ENCODE results near the gene DENND4C.

Gene DENND4C

GRCh38 chr9:19298436-19299000, 68.0 kb downstream of the DENND4C start:
- DNase-seq (ENCODE audit: insufficient read length, low spot score) (no peak), FAIRE-seq (peak; percentile 47)
- TF ChIP-seq PAX5 (IDR thresholded peaks at IDR 0.05; ENCODE audit: insufficient read depth, low read length, severe bottlenecking) (no peak), POU2F2 (IDR thresholded peaks at IDR 0.05; ENCODE audit: low read depth, low read length) (no peak), SPI1 (IDR thresholded peaks at IDR 0.05; ENCODE audit: low read depth, low read length) (no peak), TAF1 (IDR thresholded peaks at IDR 0.05; ENCODE audit: low read depth, low read length) (no peak), POLR2AphosphoS5 (IDR thresholded peaks at IDR 0.05; ENCODE audit: low read depth, low read length) (no peak), POLR2A (IDR thresholded peaks at IDR 0.05; ENCODE audit: low read depth, low read length) (no peak)

- TF ChIP-seq POLR2A (IDR thresholded peaks at IDR 0.05; ENCODE audit: low read depth, low read length) (no peak), POU2F2 (IDR thresholded peaks at IDR 0.05; ENCODE audit: low read depth, low read length) (no peak), POLR2AphosphoS5 (IDR thresholded peaks at IDR 0.05; ENCODE audit: low read depth, low read length) (no peak), TAF1 (IDR thresholded peaks at IDR 0.05; ENCODE audit: low read depth, low read length) (no peak), PAX5 (IDR thresholded peaks at IDR 0.05; ENCODE audit: insufficient read depth, low read length, severe bottlenecking) (no peak), SPI1 (IDR thresholded peaks at IDR 0.05; ENCODE audit: low read depth, low read length) (no peak)
- no peak for DNase-seq (ENCODE audit: insufficient read length, low spot score)
- no peak for FAIRE-seq
Measured at GRCh38 chr9:19303216-19303615, 72.7 kb downstream of the DENND4C start.

GRCh38 chr9:19306568-19306967, 76.1 kb downstream of the DENND4C start:
- TF ChIP-seq SPI1 (IDR thresholded peaks at IDR 0.05; ENCODE audit: low read depth, low read length) (no peak), TAF1 (IDR thresholded peaks at IDR 0.05; ENCODE audit: low read depth, low read length) (no peak), POLR2AphosphoS5 (IDR thresholded peaks at IDR 0.05; ENCODE audit: low read depth, low read length) (no peak), PAX5 (IDR thresholded peaks at IDR 0.05; ENCODE audit: insufficient read depth, low read length, severe bottlenecking) (no peak), POLR2A (IDR thresholded peaks at IDR 0.05; ENCODE audit: low read depth, low read length) (no peak), POU2F2 (IDR thresholded peaks at IDR 0.05; ENCODE audit: low read depth, low read length) (no peak)
- DNase-seq (ENCODE audit: insufficient read length, low spot score), result no peak
- no peak for FAIRE-seq

- TF ChIP-seq SPI1 (IDR thresholded peaks at IDR 0.05; ENCODE audit: low read depth, low read length) (no peak), PAX5 (IDR thresholded peaks at IDR 0.05; ENCODE audit: insufficient read depth, low read length, severe bottlenecking) (no peak), POU2F2 (IDR thresholded peaks at IDR 0.05; ENCODE audit: low read depth, low read length) (no peak), POLR2A (IDR thresholded peaks at IDR 0.05; ENCODE audit: low read depth, low read length) (no peak), POLR2AphosphoS5 (IDR thresholded peaks at IDR 0.05; ENCODE audit: low read depth, low read length) (no peak), TAF1 (IDR thresholded peaks at IDR 0.05; ENCODE audit: low read depth, low read length) (no peak)
- DNase-seq (ENCODE audit: insufficient read length, low spot score), result no peak
- FAIRE-seq, result no peak
Measured at GRCh38 chr9:19310246-19310645, 79.8 kb downstream of the DENND4C start.

- DNase-seq (ENCODE audit: insufficient read length, low spot score), result no peak
- TF ChIP-seq POU2F2 (IDR thresholded peaks at IDR 0.05; ENCODE audit: low read depth, low read length) (no peak), TAF1 (IDR thresholded peaks at IDR 0.05; ENCODE audit: low read depth, low read length) (no peak), SPI1 (IDR thresholded peaks at IDR 0.05; ENCODE audit: low read depth, low read length) (no peak), POLR2AphosphoS5 (IDR thresholded peaks at IDR 0.05; ENCODE audit: low read depth, low read length) (no peak), PAX5 (IDR thresholded peaks at IDR 0.05; ENCODE audit: insufficient read depth, low read length, severe bottlenecking) (no peak), POLR2A (IDR thresholded peaks at IDR 0.05; ENCODE audit: low read depth, low read length) (no peak)
- peak; percentile 26 for FAIRE-seq
Measured at GRCh38 chr9:19313573-19313972, 83.1 kb downstream of the DENND4C start.

- FAIRE-seq (no peak), DNase-seq (ENCODE audit: insufficient read length, low spot score) (no peak)
- TF ChIP-seq POLR2A (IDR thresholded peaks at IDR 0.05; ENCODE audit: low read depth, low read length) (no peak), POU2F2 (IDR thresholded peaks at IDR 0.05; ENCODE audit: low read depth, low read length) (no peak), SPI1 (IDR thresholded peaks at IDR 0.05; ENCODE audit: low read depth, low read length) (no peak), PAX5 (IDR thresholded peaks at IDR 0.05; ENCODE audit: insufficient read depth, low read length, severe bottlenecking) (no peak), POLR2AphosphoS5 (IDR thresholded peaks at IDR 0.05; ENCODE audit: low read depth, low read length) (no peak)
Measured at GRCh38 chr9:19320495-19320894, 90.0 kb downstream of the DENND4C start.

GRCh38 chr9:19331877-19332276, 101.4 kb downstream of the DENND4C start:
- FAIRE-seq (no peak), DNase-seq (ENCODE audit: insufficient read length, low spot score) (no peak)
- TF ChIP-seq TAF1 (IDR thresholded peaks at IDR 0.05; ENCODE audit: low read depth, low read length) (no peak), POLR2AphosphoS5 (IDR thresholded peaks at IDR 0.05; ENCODE audit: low read depth, low read length) (no peak), POU2F2 (IDR thresholded peaks at IDR 0.05; ENCODE audit: low read depth, low read length) (no peak), POLR2A (IDR thresholded peaks at IDR 0.05; ENCODE audit: low read depth, low read length) (no peak), PAX5 (IDR thresholded peaks at IDR 0.05; ENCODE audit: insufficient read depth, low read length, severe bottlenecking) (no peak), SPI1 (IDR thresholded peaks at IDR 0.05; ENCODE audit: low read depth, low read length) (no peak)

- no peak for FAIRE-seq
Measured at GRCh38 chr9:19336166-19336565, 105.7 kb downstream of the DENND4C start.

GRCh38 chr9:19342947-19343346, 112.5 kb downstream of the DENND4C start:
- no peak for FAIRE-seq
- TF ChIP-seq PAX5 (IDR thresholded peaks at IDR 0.05; ENCODE audit: insufficient read depth, low read length, severe bottlenecking) (no peak), POU2F2 (IDR thresholded peaks at IDR 0.05; ENCODE audit: low read depth, low read length) (no peak), POLR2AphosphoS5 (IDR thresholded peaks at IDR 0.05; ENCODE audit: low read depth, low read length) (no peak), POLR2A (IDR thresholded peaks at IDR 0.05; ENCODE audit: low read depth, low read length) (no peak)
- no peak for DNase-seq (ENCODE audit: insufficient read length, low spot score)

More at GRCh38 chr9:19336166-19336565, 105.7 kb downstream of the DENND4C start:
- TF ChIP-seq TAF1 (IDR thresholded peaks at IDR 0.05; ENCODE audit: low read depth, low read length) (no peak), POLR2A (IDR thresholded peaks at IDR 0.05; ENCODE audit: low read depth, low read length) (no peak), PAX5 (IDR thresholded peaks at IDR 0.05; ENCODE audit: insufficient read depth, low read length, severe bottlenecking) (no peak), POLR2AphosphoS5 (IDR thresholded peaks at IDR 0.05; ENCODE audit: low read depth, low read length) (no peak), SPI1 (IDR thresholded peaks at IDR 0.05; ENCODE audit: low read depth, low read length) (no peak), POU2F2 (IDR thresholded peaks at IDR 0.05; ENCODE audit: low read depth, low read length) (no peak)
- DNase-seq (ENCODE audit: insufficient read length, low spot score), result no peak

- DNase-seq (ENCODE audit: insufficient read length, low spot score) (no peak), FAIRE-seq (no peak)
- no peak for TF ChIP-seq POU2F2 (IDR thresholded peaks at IDR 0.05; ENCODE audit: low read depth, low read length)
Measured at GRCh38 chr9:19358701-19359100, 128.2 kb downstream of the DENND4C start.
